Prostate gland (tissue), 2 donors: Measurements from ENCODE around the gene ZC2HC1B. TPM values are rescaled to one million over a fixed set of nuclear protein-coding genes. Genes with fewer than 3 reads are reported as not detected.

Experiments
- DNase-seq: peaks from one replicate; pipeline ENCODE4 v3.0.0-alpha.2; 2019; ENCODE audit warnings: low spot score
- H3K27ac ChIP-seq, 2 donors: fragments of 200-600 bp; sonication (generic); 2 replicates each; pipeline ENCODE4 v1.5.1; 2017 to 2019
- H3K27me3 ChIP-seq: fragments of 200-600 bp; sonication (generic); replicated peaks from 2 replicates; pipeline ENCODE4 v1.5.1; 2019; ENCODE audit not compliant: insufficient read depth
- H3K36me3 ChIP-seq, 2 donors: fragments of 200-600 bp; sonication (generic); 1 replicate in 1 of 2; 2 replicates in 1 of 2; pipeline versions ENCODE4 v1.5.1 to v1.8.1; 2017 to 2019
- H3K4me1 ChIP-seq: fragments of 200-600 bp; sonication (generic); replicated peaks from 2 replicates; pipeline ENCODE4 v1.5.1; 2019
- H3K4me3 ChIP-seq, 2 donors: fragments of 200-600 bp; sonication (generic); 2 replicates each; pipeline ENCODE4 v1.5.1; 2017 to 2019
- H3K9me3 ChIP-seq: fragments of 200-600 bp; sonication (generic); 2 replicates; pipeline ENCODE4 v1.5.1; 2017
- POLR2A ChIP-seq: fragments of 450-650 bp; IDR thresholded peaks from one replicate; pipeline ENCODE4 v1.6.1; 2016; ENCODE audit warnings: antibody characterized with exemption, mild to moderate bottlenecking
- POLR2AphosphoS5 ChIP-seq: sonication (generic); formaldehyde crosslinking; IDR thresholded peaks from one replicate; pipeline ENCODE4 v1.6.1; 2017; ENCODE audit warnings: antibody characterized with exemption
- WGBS: methylation state at CpG from one replicate; pipeline ENCODE4 v1.1.5; 2018; 5-methylcytosine and 5-hydroxymethylcytosine counted together
- intact Hi-C: fragments of 100-400 bp; cut with DNase I; formaldehyde crosslinking; loops from one replicate; pipeline ENCODE4 v1.14.2; 2022
- total RNA-seq, 2 donors: library from RNA; depleted of rRNA; stranded (reverse); fragments of >200 nt; gene quantifications; one replicate each; pipeline ENCODE4 v1.1.0, GENCODE V29; 2016
- TF ChIP-seq, protein P1 (sequence below), 4 experiments: fragments of 200-600 bp in 2 of 4; fragments of 450-650 bp in 2 of 4; sonication (generic) in 2 of 4; IDR thresholded peaks; 1 replicate in 3 of 4; 2 replicates in 1 of 4; pipeline ENCODE4 v1.5.1; 2016 to 2019; ENCODE audit warnings: antibody characterized with exemption in 4 of 4, mild to moderate bottlenecking in 2 of 4, moderate library complexity in 2 of 4

ZC2HC1B gene
- total RNA-seq, 2 donors from 2014 or later, result 2.0 TPM; not detected in 1

- no peak overlapping the region for H3K4me3 ChIP-seq
- no peak for DNase-seq
- intact Hi-C loops, result no loop called here
- H3K9me3 ChIP-seq, result no peaks in the 10 kb centered on the region
- no peaks in the 10 kb centered on the region for H3K36me3 ChIP-seq
- no peak overlapping the region for H3K27ac ChIP-seq
- H3K4me1 ChIP-seq, result no peaks in the 10 kb centered on the region
- TF ChIP-seq, protein P1, sequence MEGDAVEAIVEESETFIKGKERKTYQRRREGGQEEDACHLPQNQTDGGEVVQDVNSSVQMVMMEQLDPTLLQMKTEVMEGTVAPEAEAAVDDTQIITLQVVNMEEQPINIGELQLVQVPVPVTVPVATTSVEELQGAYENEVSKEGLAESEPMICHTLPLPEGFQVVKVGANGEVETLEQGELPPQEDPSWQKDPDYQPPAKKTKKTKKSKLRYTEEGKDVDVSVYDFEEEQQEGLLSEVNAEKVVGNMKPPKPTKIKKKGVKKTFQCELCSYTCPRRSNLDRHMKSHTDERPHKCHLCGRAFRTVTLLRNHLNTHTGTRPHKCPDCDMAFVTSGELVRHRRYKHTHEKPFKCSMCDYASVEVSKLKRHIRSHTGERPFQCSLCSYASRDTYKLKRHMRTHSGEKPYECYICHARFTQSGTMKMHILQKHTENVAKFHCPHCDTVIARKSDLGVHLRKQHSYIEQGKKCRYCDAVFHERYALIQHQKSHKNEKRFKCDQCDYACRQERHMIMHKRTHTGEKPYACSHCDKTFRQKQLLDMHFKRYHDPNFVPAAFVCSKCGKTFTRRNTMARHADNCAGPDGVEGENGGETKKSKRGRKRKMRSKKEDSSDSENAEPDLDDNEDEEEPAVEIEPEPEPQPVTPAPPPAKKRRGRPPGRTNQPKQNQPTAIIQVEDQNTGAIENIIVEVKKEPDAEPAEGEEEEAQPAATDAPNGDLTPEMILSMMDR (IDR thresholded peaks at IDR 0.05), result no peak
- TF ChIP-seq POLR2A, result no peak
- TF ChIP-seq POLR2AphosphoS5, result no peak
- no peaks in the 10 kb centered on the region for H3K27me3 ChIP-seq
Observed at GRCh38 chr6:143828572-143828971, 35.7 kb upstream of the ZC2HC1B start.

GRCh38 chr6:143836150-143836549, 28.1 kb upstream of the ZC2HC1B start:
- no peak for DNase-seq
- no peaks in the 10 kb centered on the region for H3K27me3 ChIP-seq
- WGBS, result 42% methylated on average over 2 of the region's 2 CpGs

DNA sequence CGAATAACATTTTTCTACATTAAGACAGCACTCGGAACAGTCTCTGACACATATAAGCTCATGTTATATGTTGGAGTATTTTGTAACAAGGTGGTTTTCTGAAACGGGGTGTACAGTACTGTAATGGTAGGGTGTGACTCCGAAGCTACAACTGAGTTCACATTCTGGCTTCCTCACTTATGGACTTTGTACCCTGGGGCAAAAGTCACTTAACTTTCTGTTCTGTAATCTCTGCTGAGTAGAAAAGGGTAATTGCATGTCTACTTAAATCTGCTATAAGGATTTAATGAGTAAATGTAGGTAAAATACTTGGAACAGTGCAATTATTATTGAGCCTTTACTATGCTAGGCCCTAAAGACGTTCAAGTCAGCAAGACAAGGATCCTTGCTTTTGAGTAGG, 25.9 kb upstream of the ZC2HC1B start:
- Histone ChIP-seq H3K27me3 (no peaks in the 10 kb centered on the region), H3K4me1 (no peaks in the 10 kb centered on the region), H3K27ac (no peak overlapping the region), H3K9me3 (no peaks in the 10 kb centered on the region), H3K36me3 (no peaks in the 10 kb centered on the region), H3K4me3 (no peak overlapping the region)
- no peak for DNase-seq
- TF ChIP-seq POLR2A, result no peak
- TF ChIP-seq, protein P1 (IDR thresholded peaks at IDR 0.05), result no peak
- no peak for TF ChIP-seq POLR2AphosphoS5
- 78% methylated on average over 5 of the region's 5 CpGs for WGBS
- intact Hi-C loops, result no loop called here

More at GRCh38 chr6:143836150-143836549, 28.1 kb upstream of the ZC2HC1B start:
- Histone ChIP-seq H3K9me3 (no peaks in the 10 kb centered on the region), H3K4me3 (no peak overlapping the region), H3K27ac (no peak overlapping the region), H3K36me3 (no peaks in the 10 kb centered on the region), H3K4me1 (no peaks in the 10 kb centered on the region)
- intact Hi-C loops, result no loop called here
- TF ChIP-seq POLR2A, result no peak
- TF ChIP-seq, protein P1 (IDR thresholded peaks at IDR 0.05), result no peak
- no peak for TF ChIP-seq POLR2AphosphoS5

DNA sequence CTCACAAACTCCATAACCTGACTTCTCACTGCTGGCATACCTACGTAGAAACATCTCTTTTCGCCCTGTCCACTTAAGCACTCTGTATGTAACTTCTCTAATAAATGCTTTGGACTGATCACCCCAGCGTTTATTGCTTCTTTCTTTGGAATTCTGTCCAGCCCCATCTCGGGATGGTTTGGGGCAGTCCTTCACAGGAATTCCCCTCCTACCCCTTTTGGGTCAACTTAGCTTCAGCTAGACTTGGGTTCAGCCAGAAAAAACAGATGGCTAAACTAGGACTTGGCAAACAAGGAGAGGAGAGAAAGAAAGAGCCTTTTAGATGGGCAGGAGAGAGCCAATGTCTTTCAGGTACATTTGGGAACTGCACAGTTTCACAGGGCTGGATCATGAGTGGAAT, 25.1 kb upstream of the ZC2HC1B start:
- H3K27ac ChIP-seq, result no peak overlapping the region
- DNase-seq, result no peak
- H3K36me3 ChIP-seq, result no peaks in the 10 kb centered on the region
- 50% methylated on average over 4 of the region's 4 CpGs for WGBS
- no peaks in the 10 kb centered on the region for H3K9me3 ChIP-seq
- H3K27me3 ChIP-seq, result no peaks in the 10 kb centered on the region
- intact Hi-C loops, result no loop called here
- no peak overlapping the region for H3K4me3 ChIP-seq
- H3K4me1 ChIP-seq, result peaks cover 5% of the 10 kb centered on the region
- TF ChIP-seq POLR2AphosphoS5 (no peak), POLR2A (no peak)
- TF ChIP-seq, protein P1 (IDR thresholded peaks at IDR 0.05), result no peak

- no peaks in the 10 kb centered on the region for H3K36me3 ChIP-seq
- no peaks in the 10 kb centered on the region for H3K27me3 ChIP-seq
- no peak for DNase-seq
- H3K9me3 ChIP-seq, result no peaks in the 10 kb centered on the region
- H3K4me1 ChIP-seq, result peaks cover 5% of the 10 kb centered on the region
- H3K27ac ChIP-seq, result no peak overlapping the region
- H3K4me3 ChIP-seq, result no peak overlapping the region
- TF ChIP-seq POLR2A, result no peak
- no peak for TF ChIP-seq POLR2AphosphoS5
- TF ChIP-seq, protein P1 (IDR thresholded peaks at IDR 0.05), result no peak
- 93% methylated on average over 6 of the region's 6 CpGs for WGBS
- intact Hi-C loops, result loop anchor here (5.0 to 10.0 kb wide), 4 partner anchors 63 to 374 kb away; partner anchors contain the start of gene PHACTR2
Observed at GRCh38 chr6:143840595-143841265, 23.5 kb upstream of the ZC2HC1B start.
